ENCODE measurements around the gene TRIM74.
"Not testable (repeated sequence)": the region's sequence is repeated elsewhere in the genome, so short reads cannot be mapped to it uniquely, and the experiment has no call there.

Gene TRIM74

GRCh38 chr7:72968980-72969516, at the start of gene TRIM74:
TSS of gene TRIM74 (minus strand) at chr7:72969466. CDS start at chr7:72966157, 3,309 bp downstream.
- not testable (repeated sequence) for DNase-seq (ENCODE audit: low spot score)

- DNase-seq (ENCODE audit: low spot score) = not testable (repeated sequence)
These were observed 37.2 kb upstream of the TRIM74 start for GRCh38 chr7:73006491-73006890.

DNA sequence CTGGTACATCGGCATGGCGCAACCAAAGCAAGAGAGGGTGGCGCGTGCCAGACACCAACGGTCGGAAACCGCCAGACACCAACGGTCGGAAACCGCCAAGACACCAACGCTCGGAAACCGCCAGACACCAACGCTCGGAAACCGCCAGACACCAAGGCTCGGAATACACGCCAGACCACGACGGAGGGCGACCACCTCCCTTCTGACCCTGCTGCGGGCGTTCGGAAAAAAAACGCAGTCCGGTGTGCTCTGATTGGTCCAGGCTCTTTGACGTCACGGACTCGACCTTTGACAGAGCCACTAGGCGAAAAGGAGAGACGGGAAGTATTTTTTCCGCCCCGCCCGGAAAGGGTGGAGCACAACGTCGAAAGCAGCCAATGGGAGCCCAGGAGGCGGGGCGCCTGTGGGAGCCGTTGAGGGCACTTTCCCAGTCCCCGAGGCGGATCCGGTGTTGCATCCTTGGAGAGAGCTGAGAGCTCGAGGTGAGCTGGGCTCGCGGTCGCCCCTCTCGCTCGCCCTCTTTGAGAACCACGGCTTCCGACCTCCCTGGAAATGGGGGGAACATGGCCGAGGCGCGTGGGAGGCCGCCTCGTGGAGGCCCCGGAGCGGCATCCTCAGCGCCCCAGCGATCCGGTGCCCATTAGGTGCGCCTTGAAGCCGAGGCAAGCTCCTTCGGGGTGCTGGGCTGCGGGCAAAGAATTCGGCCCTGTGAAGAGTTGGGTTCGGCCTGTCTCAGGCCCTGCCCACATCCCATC, 36.6 kb upstream of the TRIM74 start:
- not testable (repeated sequence) for DNase-seq (ENCODE audit: low spot score)

- DNase-seq (ENCODE audit: low spot score) = not testable (repeated sequence)
These were observed 36.1 kb upstream of the TRIM74 start for GRCh38 chr7:73005356-73005692.

DNA sequence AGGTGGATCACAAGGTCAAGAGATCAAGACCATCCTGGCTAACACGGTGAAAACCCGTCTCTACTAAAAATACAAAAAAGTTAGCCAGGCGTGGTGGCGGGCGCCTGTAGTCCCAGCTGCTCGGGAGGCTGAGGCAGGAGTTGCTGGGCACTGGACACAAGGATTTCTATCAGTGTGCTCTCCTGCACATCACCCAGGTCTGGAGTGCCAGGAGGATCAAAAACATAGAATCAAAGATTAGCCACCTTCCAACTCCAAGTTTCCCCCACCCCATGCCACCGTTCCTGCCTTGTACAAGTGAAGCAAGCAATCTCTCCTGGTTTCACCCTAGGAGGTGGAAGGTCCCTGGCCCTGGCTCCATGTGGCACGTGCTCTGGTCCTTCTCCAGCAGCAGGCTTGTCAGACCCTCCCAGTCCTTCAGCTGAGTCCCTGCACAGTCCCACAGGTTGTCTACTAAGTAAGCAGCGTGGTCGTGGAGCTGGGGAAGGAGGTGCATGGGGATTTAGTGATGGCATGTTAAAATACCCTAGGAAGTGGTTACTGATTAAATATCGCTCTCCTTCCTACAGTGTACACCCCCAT, 28.7 kb upstream of the TRIM74 start:
- DNase-seq (ENCODE audit: low spot score) = not testable (repeated sequence)

DNA sequence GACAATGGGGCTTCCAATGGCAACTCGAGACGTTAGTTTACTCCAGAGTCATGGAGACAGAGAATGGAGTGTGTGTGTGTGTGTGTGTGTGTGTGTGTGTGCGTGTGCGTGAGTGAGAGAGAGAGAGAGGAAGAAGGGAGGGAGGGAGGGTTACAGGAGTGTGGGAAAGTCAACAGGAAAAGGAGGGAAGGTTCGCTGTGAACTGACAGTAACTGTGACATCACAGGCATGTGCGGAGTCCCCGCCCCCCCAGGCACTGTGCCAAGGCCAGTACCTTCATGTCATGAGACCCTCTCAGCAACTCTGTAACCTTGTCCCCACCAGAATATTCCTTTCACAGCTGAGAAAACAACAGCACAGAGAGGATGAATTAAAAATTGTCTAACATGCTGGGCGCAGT, 28.2 kb upstream of the TRIM74 start:
- not testable (repeated sequence) for DNase-seq (ENCODE audit: low spot score)

GRCh38 chr7:72995484-72995883, 26.2 kb upstream of the TRIM74 start:
- DNase-seq (ENCODE audit: low spot score) = not testable (repeated sequence)

DNA sequence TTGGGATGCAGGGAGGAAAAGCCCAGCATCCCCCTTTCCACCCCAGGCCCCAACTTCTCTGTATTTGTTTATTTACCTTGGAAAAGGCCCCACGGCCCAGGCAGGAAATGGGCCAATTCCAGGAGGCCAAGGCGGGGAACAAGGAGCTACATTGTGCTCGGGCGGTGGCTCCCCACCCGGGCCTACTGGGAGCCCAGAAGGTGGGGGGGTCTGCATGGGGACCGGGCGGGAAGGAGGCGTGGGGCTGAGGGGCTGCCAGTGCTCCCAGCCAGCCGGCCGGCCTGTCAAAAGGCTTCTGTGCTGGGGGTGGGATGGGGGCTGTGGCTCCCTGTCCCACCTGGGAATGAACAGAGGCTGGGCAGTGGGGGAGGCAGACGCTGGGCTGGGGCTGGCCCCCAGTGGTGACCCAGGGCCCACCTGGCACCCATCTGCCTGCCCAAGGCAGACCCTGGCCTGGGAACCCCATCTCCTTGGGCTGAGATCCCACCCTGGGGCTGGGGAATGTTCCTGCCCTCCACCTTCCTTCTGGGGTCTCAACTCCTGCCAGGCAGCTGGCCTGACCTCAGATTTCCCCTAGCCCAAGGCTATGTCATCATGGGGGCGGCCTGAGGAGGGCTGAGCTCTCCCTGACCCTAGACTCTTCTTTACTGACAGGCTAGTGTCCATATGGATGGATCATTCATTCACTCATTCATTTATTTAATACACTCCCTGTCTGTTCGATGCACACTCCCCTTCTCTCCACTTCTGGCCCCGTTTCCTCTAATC, 21.1 kb upstream of the TRIM74 start:
- DNase-seq (ENCODE audit: low spot score) = not testable (repeated sequence)

GRCh38 chr7:72982084-72982483, 12.8 kb upstream of the TRIM74 start:
- DNase-seq (ENCODE audit: low spot score) = not testable (repeated sequence)

- not testable (repeated sequence) for DNase-seq (ENCODE audit: low spot score)
These were observed 11.1 kb upstream of the TRIM74 start for GRCh38 chr7:72980382-72980781.

DNA sequence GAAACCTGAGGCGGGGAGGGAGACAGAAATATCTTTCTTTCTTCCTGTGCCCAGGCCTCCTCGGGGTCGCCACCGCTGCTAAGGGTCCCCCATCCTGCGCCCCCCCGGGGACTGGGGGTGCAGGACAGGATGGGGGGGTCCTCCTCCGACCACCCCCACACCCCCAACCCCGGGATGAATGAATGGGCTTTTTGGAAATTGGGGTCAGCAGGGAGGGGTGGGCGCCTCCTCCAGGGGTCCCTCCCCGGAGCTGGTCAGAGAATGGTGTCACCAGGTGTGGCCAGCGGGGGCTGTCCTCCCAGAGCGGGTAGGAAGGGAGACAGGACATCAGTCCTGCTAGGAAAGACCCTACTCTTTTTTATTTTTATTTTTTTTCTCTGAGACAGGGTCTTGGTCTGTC, 7.2 kb upstream of the TRIM74 start:
- DNase-seq (ENCODE audit: low spot score) = not testable (repeated sequence)

DNA sequence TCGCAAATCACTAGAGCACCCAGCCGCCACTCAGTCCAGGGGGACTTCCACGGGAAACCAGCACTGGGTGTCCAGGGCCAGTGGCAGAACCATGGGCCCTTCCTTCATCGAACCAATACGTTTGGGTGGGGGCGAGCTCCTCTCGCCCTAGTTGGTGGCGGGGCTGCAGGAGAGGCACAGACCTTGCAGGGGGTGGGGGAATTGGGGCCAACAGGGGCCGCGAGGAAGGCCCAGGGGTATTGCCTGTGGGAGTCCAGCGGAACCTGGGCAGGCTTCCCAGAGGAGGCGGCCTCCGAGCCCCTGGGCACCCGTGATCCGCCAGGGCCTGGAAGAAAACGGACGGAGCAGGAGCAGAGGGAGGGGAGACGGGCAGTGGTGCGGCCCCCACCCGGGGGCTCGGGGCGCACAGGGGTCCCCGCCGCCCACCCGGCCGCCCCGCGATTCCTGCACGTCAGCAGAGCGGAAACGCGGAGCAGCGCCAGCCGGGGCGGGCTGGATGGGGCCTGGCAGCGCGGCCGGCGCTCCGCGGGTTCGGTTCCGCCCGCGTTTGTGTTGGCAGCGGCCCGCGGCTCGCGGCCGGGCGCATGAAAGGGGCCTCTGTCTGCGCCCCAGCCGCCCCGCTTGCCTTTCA, 6.5 kb upstream of the TRIM74 start:
- DNase-seq (ENCODE audit: low spot score) = not testable (repeated sequence)

DNA sequence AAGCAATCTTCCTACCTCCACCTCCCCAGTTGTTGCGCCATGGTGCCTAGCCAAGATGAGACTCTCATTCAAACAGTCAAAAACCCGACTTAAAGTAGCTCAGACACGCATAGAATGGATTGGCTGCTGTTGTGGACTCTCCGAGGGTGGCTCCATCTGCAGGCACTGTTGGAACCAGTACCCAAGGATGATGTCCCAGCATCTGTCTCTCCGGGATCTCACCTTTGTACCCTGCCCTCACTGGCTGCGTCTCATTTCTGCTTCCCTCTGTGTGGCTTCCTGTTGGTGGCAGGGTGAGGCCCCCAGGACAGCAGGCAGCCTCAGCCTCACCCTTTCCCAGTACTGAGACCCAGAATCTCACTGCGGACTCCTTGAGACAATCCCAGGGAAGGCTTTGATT, 5.5 kb upstream of the TRIM74 start:
- DNase-seq (ENCODE audit: low spot score) = not testable (repeated sequence)

DNA sequence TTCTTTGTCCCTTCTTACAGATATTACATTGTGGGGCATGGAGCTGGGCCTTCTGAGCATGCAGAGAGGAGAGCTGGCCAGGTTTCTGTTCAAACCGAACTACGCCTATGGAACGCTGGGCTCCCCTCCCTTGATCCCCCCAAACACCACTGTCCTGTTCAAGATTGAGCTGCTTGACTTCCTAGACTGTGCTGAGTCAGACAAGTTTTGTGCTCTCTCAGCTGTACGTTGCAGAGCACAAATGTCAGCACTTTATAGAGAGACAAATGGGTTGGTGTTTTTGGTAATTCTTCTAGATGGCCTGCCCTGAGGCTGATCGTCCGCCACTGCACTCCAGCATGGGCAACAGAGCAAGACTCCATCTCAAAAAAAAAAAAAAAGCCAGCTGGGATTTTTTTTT, 2.2 kb upstream of the TRIM74 start:
- not testable (repeated sequence) for DNase-seq (ENCODE audit: low spot score)

DNA sequence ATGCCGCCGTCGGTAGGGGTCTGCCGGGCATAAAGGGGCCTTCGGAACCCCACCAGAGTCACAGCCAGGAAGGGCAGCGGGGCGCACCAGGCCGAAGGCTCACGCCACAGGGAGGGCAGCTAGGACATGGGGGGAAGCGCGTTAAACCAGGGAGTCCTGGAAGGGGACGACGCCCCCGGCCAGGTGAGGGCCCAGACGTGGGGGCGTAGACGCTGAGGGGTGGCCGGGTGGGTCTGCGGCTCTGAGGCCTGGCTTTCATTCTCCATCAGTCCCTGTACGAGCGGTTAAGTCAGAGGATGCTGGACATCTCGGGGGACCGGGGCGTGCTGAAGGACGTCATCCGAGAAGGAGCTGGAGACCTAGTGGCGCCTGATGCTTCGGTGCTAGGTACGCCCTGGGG, 422 bp upstream of the TRIM74 start:
- DNase-seq (ENCODE audit: low spot score) = not testable (repeated sequence)

GRCh38 chr7:72966892-72967291, 2.4 kb downstream of the TRIM74 start:
- DNase-seq (ENCODE audit: low spot score) = not testable (repeated sequence)

DNA sequence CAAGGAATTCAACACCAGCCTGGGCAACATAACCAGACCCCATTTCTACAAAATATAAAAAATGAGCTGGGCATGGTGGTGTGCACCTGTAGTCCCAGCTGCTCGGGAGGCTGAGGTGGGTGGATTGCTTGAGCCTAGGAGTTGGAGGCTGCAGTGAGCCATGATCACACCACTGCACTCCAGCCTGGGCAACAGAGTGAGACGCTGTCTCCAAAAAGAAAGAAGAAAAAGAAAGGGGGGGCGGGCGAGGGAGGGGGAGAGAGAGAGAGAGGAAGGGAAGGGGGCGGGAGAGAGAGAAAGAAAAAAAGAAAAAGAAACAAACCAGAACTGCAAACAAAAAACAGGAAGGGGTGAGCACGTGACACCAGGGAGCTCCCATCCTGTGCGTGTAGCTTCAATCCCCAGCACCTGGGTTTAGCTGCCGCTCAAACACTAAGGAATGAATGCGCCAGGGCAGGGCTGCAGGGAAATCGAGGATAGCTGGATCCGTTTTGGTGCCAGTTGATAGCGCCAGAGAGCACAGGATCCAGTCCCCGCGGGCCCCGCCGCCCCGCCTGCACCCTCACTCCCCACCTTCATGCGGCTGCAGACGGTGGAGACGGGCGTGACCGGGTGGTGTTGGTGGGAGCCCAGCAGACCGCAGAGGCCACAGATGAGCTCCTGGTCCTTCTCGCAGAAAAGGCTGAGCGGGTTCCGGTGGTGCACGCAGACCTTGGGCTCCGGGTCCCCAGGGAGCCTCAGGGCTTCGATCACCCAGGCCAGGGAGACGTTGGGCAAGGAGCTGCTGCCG, 3.9 kb downstream of the TRIM74 start:
- not testable (repeated sequence) for DNase-seq (ENCODE audit: low spot score)

DNA sequence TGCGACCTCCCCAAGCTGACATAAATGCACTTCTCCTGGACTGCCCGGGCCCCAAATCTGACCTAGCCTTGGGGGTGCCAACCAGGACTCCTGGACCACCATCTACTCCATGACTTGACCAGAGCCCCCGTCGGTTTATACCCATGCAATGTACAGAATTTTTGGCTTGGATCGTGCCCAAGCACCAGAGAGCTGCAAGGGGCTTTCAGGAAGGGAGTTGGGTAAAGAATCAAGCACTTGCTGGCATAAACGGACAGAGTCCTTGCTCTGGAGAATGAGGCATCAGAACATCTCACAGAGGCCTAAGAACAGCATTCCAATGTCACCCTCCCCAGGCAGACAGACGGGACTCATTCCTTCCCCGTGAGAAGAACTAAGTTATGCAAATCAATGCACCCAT, 6.2 kb downstream of the TRIM74 start:
- not testable (repeated sequence) for DNase-seq (ENCODE audit: low spot score)

DNA sequence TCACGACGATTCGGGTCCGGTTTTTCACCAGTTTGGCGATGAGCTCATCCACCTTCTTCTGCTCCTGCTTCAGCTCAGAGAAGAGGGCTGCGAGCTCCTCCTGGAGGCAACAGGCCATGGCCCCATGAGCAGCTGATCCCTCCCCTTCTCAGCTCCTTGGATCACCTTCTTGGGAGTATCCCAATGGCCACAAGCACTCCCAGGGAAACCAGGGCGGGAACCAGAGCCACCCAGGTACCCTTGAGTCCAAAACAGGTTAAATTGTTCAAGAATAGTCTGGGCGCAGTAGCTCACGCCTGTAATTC, 8.0 kb downstream of the TRIM74 start:
- not testable (repeated sequence) for DNase-seq (ENCODE audit: low spot score)

DNA sequence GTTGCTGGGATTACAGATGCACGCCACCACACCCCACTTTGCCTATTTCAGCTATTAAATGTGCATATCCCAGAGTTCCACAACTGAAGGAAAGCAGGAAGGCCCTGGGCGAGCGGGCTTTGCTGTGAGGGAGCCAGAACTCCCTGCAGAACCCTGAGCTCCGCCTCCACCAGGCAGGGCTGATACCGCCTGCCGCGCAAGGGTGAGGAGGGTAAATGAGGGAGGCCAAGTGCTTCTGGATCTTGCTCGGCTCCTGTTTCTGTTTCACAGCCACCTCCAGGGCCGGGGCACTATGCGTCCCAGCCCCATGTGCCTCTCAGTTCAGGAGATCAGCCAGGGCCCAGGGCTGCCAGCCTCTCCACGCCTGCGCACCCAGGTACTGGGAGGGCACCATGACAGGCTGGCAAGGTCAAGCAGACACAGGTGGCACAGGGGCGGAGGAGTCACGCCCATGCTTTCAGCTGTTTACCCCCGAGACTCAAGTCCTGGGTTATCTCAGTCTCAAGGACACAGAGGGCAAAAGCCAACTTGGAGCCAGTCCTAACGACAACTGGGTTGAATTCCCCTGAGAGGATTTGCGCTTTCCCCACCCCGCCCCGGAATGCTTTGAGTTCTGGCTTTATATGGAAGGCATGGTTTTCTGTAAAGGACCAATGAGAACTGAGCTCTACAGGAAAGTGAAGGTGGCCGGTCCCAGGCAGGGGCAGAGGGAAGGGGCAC, 8.5 kb downstream of the TRIM74 start:
- DNase-seq (ENCODE audit: low spot score) = not testable (repeated sequence)

- DNase-seq (ENCODE audit: low spot score) = not testable (repeated sequence)
These were observed 9.2 kb downstream of the TRIM74 start for GRCh38 chr7:72960029-72960428.
